Measurements from ENCODE around the gene MTA1.

The MTA1 gene

DNA sequence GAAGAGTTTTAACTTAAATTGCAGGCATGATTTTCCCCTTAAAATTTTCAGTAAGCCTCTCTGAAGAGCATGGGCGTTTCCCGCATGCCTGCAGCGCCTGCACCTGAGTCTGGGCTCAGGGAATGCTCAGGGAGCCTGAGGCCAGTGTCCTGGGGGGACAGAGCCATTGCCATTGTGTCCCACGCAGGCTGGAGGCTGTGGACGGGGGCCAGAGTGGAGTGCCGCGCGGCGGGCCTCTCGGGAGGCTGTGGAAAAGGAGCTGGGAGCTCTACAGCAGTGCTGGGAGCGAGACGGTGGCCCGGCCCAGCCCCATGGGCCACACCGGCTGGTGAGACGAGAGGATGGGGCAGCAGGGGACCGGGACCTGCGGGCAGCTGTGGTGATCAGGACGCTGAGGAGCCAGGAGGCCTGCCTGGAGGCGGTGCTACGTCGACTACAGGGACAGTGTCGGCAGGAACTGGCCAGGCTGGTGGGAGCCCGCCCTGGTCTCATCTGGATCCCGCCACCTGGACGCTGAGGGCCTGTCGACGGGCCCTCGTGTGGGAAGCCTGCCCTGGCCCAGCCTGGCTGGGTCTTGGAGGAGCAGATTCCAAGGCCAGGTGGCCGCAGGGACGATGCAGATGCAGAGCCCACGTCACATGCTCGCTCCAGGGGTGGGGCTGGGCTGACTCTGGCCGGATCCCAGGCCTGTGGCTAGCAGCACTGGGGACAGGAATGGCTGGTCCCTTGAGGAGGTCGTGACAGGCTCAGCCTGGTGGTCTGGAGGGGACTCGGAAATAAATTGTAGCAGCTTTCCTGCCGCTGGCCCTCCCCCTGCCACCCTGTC, 79.0 kb downstream of the MTA1 start:
- no peak for DNase-seq (ENCODE audit: low spot score)

DNA sequence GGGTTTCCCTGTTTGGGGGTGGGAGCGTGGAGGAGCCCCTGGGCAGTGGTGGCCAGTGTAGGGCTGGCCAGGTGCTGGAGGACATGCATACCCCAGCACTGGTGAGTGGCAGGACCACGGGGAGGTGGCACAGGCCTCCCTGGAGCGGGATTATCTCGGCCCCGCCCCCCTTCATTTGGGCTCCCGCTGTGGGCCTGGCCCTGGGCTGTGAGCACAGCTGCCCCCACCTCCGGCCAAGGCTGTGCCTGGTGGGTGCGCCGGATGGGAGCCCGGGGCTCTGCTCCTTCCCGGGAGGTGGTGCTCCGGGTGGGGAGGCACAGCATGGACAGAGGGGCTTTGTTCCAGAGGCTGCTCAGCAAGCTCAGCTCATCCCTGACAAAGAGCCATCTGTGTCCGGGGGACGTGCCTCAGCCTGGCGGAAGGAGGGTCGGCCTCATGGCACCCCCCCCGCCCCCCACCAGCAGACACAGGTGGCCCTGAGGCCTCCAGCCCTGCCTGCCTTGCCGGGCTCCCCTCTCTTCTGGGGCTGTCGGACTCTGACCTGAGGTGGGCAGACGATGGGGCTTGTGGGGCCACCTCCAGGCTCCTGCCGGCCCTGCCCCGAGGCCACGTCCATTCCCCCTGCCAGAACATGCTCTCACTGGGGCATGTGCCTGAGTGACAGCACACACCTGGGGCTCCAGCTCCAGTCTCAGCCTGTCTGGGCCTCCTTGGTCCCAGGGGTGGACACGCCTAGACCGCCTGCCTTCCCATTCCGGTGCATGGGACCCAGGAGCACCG, 79.8 kb downstream of the MTA1 start:
- peak; percentile 22 for DNase-seq (ENCODE audit: low spot score)

DNA sequence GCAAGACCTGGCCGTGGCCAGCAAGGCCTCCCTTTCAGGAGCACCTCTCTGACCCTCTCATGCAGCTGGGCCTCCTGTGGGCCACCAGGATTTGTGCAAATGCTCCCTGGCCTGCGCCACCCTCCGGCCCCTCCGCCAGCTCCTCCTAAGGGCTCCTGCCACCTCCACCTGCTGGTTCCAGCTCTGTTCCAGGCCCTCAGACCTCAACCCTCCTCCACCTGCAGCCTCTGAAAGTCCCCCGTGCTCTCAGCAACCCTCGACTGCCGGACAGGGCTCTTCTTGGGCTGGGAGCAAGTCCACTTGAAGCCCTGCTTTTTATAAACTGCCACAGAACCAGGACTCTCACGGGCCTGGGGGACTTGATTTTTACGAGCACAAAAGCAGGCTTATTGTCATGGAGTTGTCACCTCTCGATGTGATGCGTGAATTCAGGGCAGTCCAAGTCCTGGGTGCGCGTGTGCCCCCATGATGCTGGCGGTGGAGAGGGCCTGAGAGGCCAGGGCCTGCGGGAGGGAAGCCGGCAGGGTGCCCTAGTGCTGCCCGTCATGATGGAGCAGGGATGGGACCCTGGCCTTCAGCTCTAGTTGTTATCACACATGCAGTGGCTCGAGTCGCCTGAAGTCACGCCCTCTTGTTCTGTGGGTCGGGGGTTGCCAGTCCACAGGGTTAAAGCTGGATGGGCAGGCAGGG, 80.6 kb downstream of the MTA1 start:
- no peak for DNase-seq (ENCODE audit: low spot score)

DNA sequence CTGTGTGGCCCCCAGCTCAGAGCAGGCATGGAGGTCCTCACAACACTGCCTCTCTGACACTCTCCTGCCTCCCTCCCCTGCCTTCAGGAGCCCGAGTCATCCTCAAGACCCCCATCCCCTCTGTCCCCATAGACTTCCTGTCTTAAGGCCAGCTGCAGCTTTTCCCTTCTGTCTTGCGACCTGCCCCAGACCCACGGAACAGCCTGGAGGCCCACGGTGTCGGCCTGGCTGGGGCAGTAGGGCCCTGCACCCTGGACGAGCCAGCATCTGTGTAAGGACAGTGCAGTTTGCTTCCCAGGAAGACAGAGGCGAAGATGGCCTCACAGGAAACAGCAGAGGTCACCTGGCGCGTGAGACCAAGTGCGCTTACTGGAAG, 81.1 kb downstream of the MTA1 start:
- no peak for DNase-seq (ENCODE audit: low spot score)

DNA sequence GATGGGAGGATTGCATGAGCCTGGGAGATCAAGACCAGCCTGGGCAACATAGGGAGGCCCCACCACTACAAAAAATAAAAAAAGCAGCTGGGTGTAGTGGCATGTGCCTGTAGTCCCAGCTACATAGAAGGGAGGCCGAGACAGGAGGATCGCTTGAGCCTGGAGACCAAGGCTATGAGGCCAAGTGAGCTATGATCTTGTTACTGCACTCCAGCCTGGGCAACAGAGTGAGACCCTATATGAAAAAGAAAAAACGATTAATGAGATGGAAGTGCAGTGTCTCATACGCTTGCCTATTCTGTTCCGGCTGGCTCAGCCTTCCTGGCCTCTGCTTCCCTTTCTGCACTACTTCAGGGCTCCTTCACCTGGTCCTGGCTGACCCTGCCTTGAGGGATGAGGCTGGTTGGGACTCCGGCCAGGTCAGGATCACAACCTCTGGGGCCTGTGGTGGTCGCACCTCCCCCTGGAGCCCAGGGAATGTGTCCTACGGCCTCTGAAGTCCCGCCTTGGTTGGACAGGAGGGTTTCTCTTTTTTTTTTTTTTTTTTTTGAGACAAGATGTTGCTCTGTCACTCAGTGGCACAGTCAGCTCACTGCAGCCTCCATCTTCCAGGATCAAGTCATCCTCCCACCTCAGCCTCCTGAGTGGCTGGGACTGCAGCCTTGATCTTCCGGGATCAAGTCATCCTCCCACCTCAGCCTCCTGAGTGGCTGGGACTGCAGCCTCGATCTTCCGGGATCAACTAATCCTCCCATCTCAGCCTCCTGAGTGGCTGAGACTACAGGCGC, 82.1 kb downstream of the MTA1 start:
- DNase-seq (ENCODE audit: low spot score): no peak

DNA sequence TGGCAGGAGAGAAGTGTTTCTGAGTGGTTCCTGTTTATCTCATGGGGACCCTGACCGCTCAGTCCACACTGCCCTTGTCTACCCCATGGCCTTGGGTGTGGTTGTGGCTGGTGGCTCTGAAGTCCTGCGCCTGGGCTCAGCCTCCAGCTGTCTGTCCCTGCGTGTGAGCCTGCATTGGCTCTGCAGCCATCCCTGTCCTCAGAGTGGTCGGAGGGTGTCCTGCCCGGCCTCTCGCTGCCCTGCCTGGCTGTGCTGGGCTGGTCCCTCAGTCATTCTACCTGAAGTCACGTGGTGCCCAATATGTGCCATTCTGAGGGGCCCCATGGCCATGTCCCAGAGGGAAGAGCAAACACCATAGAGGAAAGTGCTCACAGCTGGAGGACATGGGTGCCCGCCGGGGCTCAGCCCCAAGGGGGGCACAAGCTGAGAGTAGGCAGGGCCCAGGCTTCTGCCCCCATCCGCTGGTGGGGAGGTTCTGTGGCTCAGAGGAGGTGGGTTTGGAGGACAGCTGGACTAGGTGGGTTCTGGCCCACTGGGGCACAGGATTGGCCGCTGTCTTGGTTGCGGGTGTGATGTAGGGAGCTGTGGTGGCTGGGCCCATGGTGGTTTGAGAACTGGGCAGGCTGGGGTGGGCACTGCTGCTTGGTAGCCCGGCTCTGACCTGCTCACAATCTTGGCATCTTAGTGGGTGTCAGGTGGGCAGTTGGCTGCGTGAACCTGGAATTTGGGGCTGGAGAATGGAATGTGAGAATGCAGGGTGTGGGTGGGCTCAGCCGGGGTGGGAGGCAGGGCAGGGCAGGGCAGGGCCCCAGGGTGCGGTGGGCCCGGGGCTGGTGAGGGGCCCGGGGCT, 83.0 kb downstream of the MTA1 start:
- DNase-seq (ENCODE audit: low spot score): no peak

DNA sequence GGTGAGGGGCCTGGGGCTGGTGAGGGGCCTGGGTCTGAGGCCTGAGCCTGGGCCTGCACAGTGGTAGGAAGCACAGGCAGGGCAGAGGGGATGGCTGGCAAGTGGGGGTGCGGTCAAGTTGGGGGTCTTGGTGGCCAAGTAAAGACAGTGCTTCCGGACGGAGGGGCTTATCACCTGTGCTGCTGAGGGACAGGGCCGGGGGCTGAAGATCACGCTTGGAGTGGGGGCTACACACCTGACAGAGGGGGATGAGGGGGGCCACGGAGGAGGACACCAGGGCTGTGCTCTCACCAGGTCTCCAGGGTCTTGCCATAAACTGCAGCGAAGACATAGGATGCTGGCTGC, 83.6 kb downstream of the MTA1 start:
- DNase-seq (ENCODE audit: low spot score): no peak

DNA sequence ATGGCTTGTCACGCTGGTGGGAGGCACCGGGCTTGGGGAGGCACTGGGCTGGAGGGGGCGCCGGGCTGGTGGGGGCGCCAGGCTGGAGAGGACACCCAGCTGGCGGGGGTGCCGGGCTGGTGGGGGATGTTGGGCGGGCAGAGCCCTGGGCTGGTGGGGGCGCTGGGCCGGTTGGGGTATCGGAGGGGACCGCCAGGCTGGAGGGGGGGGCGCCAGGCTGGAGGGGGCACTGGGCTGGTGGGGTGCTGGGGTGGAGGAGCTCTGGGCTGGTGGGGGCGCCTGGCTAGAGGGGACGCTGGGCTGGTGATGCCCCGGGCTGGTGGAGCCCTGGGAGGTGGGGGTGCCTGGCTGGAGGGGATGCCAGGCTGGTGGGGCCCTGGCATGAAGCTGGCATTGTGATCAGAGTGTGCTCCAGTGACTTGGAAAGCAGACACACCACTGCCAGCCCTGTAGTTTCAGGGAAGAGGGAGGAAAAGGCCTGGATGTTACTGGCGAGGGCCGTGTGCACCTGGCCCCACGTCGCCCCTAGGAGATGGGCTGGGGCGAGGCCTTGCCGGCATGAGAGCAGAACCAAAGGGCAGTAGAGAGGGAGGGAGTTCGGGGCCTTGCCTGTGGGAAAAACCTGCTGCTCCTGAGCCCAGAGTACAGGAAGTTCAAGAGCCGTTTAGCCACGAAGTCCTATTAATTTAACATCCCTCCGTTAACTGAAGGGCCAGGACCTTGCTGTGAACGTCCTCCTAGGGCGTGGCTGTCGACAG, 84.5 kb downstream of the MTA1 start:
- DNase-seq (ENCODE audit: low spot score): no peak

DNA sequence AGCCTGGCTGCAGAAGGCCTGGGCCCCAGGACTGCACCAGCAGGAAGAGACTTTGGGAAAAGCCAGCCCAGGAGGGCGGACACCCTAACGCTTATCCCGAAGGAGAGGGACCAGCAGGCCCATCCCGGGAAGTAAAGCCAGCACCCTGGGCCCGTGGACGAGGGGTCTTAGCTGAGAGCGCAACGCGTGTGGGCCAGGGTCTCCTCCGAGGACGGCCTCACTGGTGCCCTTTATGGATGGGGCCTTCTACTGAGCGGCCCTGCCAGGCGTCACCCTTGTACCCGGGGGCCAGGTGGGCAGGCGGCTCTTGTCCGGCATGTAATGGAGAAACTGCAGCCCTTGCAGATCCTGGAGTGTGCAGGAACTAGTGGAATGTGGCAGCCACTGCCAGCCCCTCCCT, 85.5 kb downstream of the MTA1 start:
- DNase-seq (ENCODE audit: low spot score): no peak

DNA sequence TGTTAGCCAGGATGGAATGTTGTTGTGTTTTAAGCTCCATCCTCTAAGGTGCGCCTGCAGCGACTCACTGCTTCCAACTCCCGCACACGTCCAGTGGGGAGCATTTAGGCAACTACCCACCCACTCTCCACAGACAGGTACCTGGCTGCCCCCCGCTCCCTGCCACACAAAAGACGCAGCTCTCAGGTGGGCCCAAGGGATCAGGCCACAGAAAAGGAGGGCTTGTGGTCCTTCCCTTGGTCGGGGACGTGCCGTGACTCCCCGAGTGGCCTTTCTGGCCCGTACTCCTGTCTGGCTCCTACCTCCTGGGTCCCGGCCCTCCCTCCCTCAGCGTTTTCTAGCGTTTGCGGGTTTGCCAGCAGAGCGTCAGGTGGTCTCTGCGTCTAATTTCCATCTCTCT, 87.6 kb downstream of the MTA1 start:
- no peak for DNase-seq (ENCODE audit: low spot score)

DNA sequence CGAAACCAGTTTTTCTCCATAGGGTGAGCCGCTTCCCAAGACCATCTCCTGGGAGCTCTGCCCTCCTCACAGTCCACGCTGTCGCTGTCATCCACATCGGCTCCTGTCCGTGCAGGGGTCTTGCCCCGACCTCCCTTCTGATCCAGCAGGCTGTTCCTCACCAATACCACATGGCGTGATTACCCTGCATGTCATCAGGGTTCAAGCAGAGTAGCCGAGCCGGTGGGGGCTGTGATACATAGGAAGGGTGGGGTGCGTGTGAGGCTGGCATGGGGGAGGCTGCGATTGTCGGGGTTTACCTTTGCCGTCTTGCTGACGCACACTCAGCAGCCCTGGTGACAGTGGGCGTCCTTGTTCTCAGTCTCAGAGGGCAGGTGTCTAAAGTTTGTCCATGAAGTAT, 88.4 kb downstream of the MTA1 start:
- no peak for DNase-seq (ENCODE audit: low spot score)

DNA sequence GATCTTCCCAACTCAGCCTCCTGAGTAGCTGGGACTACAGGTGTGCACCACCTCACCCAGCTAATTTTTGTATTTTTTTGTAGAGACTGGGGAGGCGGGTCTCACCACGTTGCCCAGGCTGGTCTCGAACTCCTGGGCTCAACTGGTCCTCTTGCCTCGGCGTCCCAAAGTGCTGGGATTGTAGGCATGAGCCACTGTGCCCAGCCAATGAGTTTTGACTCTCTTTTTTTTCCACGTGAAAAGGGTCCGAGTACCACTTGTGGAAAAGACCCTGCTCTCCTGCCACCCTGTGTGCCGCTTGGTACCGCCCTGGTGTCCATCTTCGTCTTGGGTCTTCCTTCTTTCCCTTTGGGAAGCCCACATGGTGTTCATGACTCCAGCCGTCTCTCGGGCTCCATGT, 89.0 kb downstream of the MTA1 start:
- no peak for DNase-seq (ENCODE audit: low spot score)

DNA sequence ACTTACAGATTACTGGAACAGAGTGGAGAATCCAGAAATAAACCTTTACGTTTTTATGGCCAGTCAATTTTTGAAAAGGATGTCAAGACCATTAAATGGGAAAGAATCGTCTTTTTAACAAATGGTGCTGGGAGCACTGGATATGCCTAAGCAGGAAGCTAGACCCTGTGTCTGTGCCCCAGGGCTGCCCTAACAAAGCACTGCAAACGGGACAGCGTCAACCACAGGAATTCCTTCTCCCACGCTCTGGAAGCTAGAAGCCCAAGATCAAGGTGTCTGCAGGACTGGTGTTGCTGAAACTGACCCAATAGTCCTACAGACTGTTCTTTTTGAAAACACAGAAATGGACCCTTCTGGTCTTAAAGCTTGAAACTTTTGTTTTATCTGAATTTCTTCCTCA, 97.5 kb downstream of the MTA1 start:
- no peak for DNase-seq (ENCODE audit: low spot score)

DNA sequence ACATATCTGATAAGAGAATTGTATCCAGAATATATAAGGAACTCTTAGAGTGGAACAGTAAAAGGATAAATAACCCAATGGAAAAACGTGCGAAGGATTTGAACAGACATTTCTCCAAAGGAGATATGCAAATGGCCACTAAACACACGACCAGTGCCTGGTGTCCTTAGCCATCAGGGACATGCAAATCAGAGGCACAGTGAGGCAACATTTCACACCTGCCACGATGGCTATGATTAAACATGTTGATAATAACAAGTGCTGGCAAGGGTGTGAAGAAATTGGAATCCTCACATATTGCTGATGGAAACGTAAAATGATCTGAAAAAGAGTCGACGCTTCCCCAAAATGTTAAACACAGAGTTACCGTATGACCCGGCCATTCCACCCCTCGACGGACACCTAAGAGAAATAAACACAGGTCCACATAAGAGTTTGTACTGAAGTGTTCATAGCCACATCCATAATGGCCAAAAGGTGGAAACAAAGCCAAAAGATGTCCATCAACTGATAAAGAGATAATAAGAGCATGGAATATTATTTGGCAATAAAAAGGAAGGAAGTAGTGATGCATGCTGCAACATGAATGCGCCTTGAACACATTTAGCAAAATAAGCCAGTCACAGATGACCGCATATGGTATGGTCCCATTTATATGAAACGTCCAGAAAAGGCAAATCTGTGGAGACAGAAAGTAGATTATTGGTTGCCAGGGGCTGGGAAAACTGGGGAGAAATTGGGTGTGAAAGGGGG, 100.5 kb downstream of the MTA1 start:
- no peak for DNase-seq (ENCODE audit: low spot score)
